OCI-LY7 (cell line): ENCODE data around the gene ITGB8.

ENCODE experiments used
- EZH2phosphoT487 ChIP-seq: fragments of 200-600 bp; sonication (generic); IDR thresholded peaks from 2 replicates; pipeline ENCODE4 v1.6.1; 2018; ENCODE audit warnings: low read depth, borderline replicate concordance, mild to moderate bottlenecking, mixed run types, antibody characterized with exemption, low read length, moderate library complexity, mixed read lengths
- TF ChIP-seq, protein P1 (sequence below): fragments of 200-600 bp; sonication (generic); conservative IDR thresholded peaks from 2 replicates; pipeline ENCODE4 v1.5.1; 2014; ENCODE audit warnings: mild to moderate bottlenecking, antibody characterized with exemption, low read length, moderate library complexity, mixed read lengths

DNA sequence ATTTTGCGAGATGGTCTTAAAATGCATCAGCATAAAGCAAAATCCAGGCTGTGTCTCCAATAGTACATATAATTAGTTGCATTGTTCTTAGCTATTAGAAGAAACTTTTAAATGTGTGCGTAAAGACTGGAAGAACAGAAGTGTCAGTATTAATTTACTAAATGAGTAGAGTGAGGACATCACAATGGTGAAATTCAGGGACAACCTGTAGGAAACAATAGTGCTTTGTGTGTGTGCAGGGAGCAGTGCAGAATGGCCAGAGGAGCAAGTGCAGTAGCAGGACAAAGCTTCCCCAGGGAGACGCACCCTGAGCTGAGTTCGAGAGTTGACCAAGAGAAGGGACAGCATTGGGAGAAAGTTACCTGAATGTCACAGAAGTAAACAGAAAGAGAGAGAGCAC lies 13.7 kb downstream of the ITGB8 start:
- TF ChIP-seq, protein P1, sequence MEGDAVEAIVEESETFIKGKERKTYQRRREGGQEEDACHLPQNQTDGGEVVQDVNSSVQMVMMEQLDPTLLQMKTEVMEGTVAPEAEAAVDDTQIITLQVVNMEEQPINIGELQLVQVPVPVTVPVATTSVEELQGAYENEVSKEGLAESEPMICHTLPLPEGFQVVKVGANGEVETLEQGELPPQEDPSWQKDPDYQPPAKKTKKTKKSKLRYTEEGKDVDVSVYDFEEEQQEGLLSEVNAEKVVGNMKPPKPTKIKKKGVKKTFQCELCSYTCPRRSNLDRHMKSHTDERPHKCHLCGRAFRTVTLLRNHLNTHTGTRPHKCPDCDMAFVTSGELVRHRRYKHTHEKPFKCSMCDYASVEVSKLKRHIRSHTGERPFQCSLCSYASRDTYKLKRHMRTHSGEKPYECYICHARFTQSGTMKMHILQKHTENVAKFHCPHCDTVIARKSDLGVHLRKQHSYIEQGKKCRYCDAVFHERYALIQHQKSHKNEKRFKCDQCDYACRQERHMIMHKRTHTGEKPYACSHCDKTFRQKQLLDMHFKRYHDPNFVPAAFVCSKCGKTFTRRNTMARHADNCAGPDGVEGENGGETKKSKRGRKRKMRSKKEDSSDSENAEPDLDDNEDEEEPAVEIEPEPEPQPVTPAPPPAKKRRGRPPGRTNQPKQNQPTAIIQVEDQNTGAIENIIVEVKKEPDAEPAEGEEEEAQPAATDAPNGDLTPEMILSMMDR, result no peak
- TF ChIP-seq EZH2phosphoT487, result no peak
